ENCODE results near the gene C20orf173.
"Not testable (repeated sequence)": the region's sequence is repeated elsewhere in the genome, so short reads cannot be mapped to it uniquely, and the experiment has no call there.

C20orf173 gene

GRCh38 chr20:35529552-35529951 is at the start of gene C20orf173:
Gene C20orf173, minus strand, starts transcription at chr20:35529652. Its CDS starts 279 bp downstream, at chr20:35529373.
- in situ Hi-C loops (cut with MboI; ENCODE audit: low sequenced_read_pairs) = no loop called here

- in situ Hi-C loops (cut with MboI; ENCODE audit: low sequenced_read_pairs) = no loop called here
Observed at GRCh38 chr20:35579196-35579595, 49.7 kb upstream of the C20orf173 start.

GRCh38 chr20:35578469-35578868 is 49.0 kb upstream of the C20orf173 start:
- in situ Hi-C loops (cut with MboI; ENCODE audit: low sequenced_read_pairs) = no loop called here

- in situ Hi-C loops (cut with MboI; ENCODE audit: low sequenced_read_pairs) = no loop called here
Observed at GRCh38 chr20:35576816-35577215, 47.4 kb upstream of the C20orf173 start.

- in situ Hi-C loops (cut with MboI; ENCODE audit: low sequenced_read_pairs) = no loop called here
Observed at GRCh38 chr20:35575958-35576357, 46.5 kb upstream of the C20orf173 start.

GRCh38 chr20:35572838-35573237 is 43.4 kb upstream of the C20orf173 start:
- in situ Hi-C loops (cut with MboI; ENCODE audit: low sequenced_read_pairs) = no loop called here

- in situ Hi-C loops (cut with MboI; ENCODE audit: low sequenced_read_pairs) = no loop called here
Observed at GRCh38 chr20:35571555-35571954, 42.1 kb upstream of the C20orf173 start.

GRCh38 chr20:35568645-35569044 is 39.2 kb upstream of the C20orf173 start:
- in situ Hi-C loops (cut with MboI; ENCODE audit: low sequenced_read_pairs) = no loop called here

GRCh38 chr20:35564905-35565304 is 35.5 kb upstream of the C20orf173 start:
- in situ Hi-C loops (cut with MboI; ENCODE audit: low sequenced_read_pairs) = no loop called here

GRCh38 chr20:35563834-35564233 is 34.4 kb upstream of the C20orf173 start:
- in situ Hi-C loops (cut with MboI; ENCODE audit: low sequenced_read_pairs) = no loop called here

- in situ Hi-C loops (cut with MboI; ENCODE audit: low sequenced_read_pairs) = no loop called here
Observed at GRCh38 chr20:35562541-35563110, 33.2 kb upstream of the C20orf173 start.

GRCh38 chr20:35561671-35562070 is 32.2 kb upstream of the C20orf173 start:
- in situ Hi-C loops (cut with MboI; ENCODE audit: low sequenced_read_pairs) = no loop called here

GRCh38 chr20:35561268-35561667 is 31.8 kb upstream of the C20orf173 start:
- in situ Hi-C loops (cut with MboI; ENCODE audit: low sequenced_read_pairs) = no loop called here

- in situ Hi-C loops (cut with MboI; ENCODE audit: low sequenced_read_pairs) = no loop called here
Observed at GRCh38 chr20:35560541-35560940, 31.1 kb upstream of the C20orf173 start.

GRCh38 chr20:35560105-35560511 is 30.7 kb upstream of the C20orf173 start:
- in situ Hi-C loops (cut with MboI; ENCODE audit: low sequenced_read_pairs) = no loop called here

GRCh38 chr20:35559042-35559693 is 29.7 kb upstream of the C20orf173 start:
- in situ Hi-C loops (cut with MboI; ENCODE audit: low sequenced_read_pairs) = no loop called here

GRCh38 chr20:35558451-35558850 is 29.0 kb upstream of the C20orf173 start:
- in situ Hi-C loops (cut with MboI; ENCODE audit: low sequenced_read_pairs) = no loop called here

GRCh38 chr20:35556871-35557270 is 27.4 kb upstream of the C20orf173 start:
- in situ Hi-C loops (cut with MboI; ENCODE audit: low sequenced_read_pairs) = no loop called here

GRCh38 chr20:35555951-35556645 is 26.6 kb upstream of the C20orf173 start:
- in situ Hi-C loops (cut with MboI; ENCODE audit: low sequenced_read_pairs) = no loop called here

GRCh38 chr20:35555461-35555860 is 26.0 kb upstream of the C20orf173 start:
- in situ Hi-C loops (cut with MboI; ENCODE audit: low sequenced_read_pairs) = not testable (repeated sequence)

GRCh38 chr20:35552914-35553313 is 23.5 kb upstream of the C20orf173 start:
- in situ Hi-C loops (cut with MboI; ENCODE audit: low sequenced_read_pairs) = no loop called here

- in situ Hi-C loops (cut with MboI; ENCODE audit: low sequenced_read_pairs) = no loop called here
Observed at GRCh38 chr20:35551503-35551902, 22.1 kb upstream of the C20orf173 start.
